NCI-H1092 treated with DMSO at 0.1 percent for 48 hours (cell line): ENCODE measurements around the gene EML3.
"Not testable (repeated sequence)": the region's sequence is repeated elsewhere in the genome, so short reads cannot be mapped to it uniquely, and the experiment has no call there.

Experiments used
- DNase-seq: peaks from one replicate; lab custom pipeline; 2025; lab: John Stamatoyannopoulos, UW

EML3 gene

DNA sequence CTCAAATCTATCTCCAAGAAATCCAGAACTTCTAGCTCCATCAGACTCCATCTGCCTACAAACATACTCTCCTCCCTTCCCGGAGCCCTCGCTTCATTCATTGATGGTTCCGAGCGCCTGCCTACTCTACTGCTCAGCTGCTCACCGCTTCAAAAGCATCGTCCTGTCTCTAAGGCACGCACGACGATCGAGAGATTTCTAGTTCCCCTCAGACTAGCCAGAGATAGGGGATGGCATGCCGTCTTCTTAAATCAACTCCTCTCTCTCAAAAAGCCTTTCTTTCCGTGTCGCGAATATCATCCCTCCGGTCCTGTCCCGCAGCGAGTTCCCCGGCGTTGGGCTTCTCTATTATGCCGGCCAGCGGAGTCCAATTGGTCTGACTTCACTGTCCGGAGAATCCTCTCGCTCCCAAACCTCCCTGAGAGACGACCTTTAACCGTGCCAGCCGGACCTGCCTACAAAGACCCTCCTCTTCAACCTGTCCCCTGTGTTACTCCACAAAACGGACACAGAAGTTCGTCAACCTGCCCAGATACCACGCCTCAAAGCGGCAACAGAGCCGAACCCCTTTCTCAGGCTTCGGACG is 39.5 kb downstream of the EML3 start:
- DNase-seq, result peak; percentile 47

DNA sequence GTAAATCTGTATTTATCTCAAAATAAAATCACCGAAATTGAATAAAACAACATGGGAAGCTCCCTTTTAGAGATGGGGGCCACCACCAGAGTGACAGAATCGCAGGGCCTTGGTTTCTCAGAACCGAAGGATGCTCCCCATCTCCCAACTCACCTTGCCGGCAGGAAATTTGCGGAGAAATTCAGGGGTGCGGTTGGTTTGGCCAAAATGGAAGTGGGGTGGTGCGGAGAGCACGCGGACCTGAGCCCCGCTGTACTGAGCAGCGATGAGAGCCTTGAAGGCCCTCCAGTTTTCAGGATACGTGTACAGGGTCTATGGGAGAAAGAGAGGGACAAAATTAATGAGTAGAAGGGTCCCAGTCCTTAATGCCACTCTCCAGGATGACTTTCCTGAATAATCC is 40.1 kb downstream of the EML3 start:
- DNase-seq, result no peak

DNA sequence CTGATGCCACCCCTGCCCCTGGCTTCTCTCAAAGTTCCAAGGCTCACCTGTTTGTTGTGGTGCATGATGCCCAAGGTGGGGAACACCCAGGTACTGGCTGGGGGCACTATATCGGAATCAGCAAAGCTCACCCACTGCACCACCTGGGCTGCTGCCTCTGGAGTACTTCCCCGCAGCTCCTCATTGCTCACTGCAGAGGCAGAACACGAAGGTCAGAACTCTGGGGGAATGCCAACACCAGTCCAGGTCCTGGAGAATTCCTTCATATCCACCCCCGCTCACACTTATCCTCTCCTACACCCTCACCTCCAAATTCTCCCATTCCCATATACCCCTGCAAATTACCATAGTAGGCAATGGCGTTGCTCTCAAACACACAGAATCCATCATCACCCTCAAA is 41.1 kb downstream of the EML3 start:
- DNase-seq, result not testable (repeated sequence)

DNA sequence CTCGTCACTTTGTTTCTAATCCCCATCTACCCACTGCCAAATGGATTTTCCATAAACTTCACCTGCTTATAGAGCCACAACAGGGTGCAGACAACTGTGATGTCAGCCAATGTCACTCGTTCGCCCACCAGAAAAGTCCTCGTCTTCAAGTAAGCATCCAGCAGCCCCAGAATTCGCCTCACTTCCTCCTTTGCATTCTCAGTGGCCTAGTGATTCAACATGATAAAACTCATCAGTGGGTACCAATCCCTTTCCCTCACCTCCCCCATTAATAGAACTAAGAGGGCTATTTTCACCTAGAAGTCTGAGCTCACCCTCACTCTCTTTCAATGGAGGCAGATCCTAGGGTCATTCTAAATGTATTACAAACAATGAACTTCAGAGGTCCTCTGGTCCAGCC is 41.7 kb downstream of the EML3 start:
- not testable (repeated sequence) for DNase-seq

DNA sequence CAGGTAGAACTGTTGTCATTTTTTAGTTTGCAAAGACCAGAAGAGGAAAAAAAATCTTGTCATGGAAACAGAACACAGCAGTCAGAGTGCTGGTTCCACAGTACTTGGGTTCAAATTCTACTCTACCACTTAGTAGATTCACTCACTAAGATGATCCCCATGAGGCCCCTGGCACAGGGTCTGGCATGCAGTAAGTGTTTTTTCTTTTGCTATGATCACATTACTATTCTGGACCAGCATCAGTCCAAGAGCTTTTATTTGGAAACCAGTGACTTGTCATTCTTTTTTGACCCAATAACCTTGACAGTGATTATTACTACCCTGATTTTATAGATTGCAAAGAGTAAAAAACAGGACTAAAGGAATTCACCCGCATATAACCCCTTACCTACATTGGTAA is 43.0 kb downstream of the EML3 start:
- DNase-seq, result no peak

DNA sequence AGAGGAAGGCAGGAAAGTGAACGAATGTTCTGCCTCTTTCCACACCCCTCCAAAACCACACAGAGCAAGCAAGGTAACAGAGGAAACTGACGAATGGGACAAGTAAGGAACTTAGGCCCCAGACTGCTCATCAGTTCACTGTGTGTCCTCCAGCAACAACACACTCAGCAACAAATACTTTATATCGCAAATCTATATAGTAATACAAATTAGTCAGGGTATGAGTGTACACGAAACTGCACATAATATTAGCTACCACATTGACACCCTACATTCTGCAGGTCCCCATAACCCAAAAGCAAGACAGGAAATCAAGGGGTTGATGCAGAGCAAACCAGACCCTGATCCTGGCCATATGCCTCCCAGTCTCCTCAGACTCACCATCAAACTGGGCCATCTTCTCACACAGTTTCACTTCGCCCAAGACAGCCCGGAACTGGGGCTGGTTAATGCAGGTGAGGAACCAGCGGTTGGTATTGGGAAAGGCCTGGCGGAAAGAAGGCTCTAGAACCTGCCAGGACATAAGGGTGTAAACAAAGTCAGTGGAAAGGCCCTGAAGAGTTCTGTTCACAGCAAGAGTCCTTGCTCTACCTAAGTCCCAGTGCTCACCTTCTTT is 45.4 kb downstream of the EML3 start:
- DNase-seq, result no peak

DNA sequence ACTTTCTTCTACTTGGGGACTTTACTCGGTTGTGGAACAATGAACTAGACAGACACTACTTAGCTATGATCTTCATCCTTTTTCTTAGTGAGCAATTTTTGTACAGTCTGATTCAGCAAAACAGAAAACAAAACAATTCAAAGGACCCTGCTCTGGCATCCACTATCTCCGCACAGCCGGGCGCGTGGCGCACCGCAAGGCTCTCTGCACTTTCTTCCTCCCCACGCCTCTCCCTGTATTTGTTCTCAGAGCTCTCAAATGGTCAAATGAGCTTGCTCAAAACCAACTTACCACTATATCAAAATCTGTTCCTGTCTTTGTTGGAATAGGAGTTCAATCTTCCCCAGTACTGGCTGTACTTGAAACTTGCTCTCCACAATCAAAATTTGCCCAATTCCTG is 46.3 kb downstream of the EML3 start:
- no peak for DNase-seq

DNA sequence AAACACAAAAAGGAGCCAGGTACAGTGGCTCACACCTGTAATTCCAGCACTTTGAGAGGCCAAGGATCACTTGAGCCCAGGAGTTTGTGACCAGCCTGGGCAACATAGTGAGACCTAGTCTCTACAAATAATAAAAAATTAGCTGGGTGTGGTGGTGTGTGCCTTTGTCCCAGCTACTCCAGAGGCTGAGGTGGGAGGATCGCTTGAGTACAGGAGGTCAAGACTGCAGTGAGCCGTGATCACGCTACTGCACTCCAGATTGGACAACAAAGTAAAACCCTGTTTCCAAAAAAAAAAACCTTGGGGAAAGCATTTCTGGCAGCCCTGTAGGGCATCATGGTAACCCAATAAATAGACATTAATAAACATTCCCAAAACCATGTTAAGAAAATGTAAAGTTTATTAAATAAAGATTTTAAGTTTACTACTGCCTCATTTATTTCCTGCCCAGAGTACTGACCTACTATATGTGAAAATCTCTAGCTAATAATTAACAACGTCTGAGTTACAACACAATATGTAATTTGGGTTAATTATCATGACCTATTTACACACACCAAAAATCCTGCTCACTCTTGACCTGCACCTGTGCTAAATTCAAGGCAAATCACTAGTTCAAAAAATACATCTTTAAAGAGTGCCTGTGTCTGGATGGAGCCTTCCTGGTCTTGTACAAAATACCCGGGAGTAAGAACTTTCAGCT is 47.3 kb downstream of the EML3 start:
- DNase-seq, result no peak

DNA sequence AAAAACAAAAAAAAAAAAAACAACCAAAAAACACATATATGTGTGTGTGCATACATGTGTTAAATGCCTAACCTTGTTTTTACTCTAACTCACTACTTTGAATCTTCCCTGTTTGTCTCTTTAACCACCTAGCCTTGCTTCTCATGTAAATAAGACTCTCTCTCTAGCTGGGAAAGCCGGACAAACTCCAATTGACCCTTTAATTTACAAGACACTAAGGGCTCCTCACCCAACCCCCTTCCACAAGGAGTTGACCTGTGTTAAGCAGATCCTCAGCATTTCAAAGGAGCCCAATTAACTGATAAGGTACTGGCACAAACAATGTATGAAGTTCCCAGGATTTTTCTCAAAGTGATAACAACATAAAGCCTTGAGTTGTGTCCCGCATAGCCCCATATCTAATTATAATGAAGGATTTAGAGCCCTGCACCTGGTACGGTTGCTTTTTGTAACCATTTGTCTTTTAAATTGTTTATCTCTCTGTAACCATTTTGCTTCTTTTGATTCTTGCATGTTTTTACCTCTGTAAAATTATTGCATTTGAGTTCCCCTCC is 50.8 kb downstream of the EML3 start:
- DNase-seq, result not testable (repeated sequence)

DNA sequence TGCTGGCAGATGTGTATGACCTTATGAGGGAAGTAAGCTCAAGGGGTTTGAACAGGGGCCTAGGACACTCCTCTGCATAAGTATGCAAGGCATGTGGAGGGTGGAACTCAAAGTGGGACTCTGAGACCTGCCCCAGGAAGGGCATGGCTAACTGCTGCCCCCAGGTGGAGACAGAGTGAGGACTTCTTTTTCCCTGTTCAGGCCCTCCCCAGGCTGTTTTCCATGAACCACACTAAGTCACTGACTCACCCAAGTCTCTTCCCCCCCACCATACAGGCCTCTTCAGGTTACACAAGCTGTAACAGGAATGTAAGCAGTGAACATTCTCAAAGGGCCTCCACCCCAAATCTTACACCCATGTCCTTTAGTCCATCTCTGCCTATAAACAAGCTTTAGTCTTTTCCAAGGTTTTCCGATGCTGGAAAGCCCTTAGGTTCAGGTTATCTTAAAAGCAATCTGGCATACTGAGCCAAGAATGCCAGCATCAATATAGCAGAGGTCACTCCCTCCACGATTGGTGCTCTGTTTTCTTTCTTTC is 51.9 kb downstream of the EML3 start:
- no peak for DNase-seq

DNA sequence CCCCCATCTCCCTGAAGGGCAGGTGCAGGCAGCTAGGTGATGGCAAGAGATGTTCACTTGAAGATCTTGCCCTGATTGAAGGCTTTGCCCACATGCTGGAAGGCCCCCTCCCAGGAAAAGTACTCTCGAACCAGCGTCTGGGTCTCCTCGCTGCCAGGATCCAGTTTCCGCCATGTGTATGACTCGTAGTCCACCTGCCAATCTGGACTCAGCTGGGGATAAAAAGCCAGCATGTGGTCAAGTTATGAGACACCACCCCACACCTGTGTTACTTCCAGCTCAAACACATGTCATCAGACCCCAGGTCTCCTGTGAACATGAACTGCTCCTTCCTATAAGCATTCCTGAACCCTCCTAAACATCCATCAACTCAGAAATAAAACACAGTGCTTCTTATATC is 52.9 kb downstream of the EML3 start:
- not testable (repeated sequence) for DNase-seq

DNA sequence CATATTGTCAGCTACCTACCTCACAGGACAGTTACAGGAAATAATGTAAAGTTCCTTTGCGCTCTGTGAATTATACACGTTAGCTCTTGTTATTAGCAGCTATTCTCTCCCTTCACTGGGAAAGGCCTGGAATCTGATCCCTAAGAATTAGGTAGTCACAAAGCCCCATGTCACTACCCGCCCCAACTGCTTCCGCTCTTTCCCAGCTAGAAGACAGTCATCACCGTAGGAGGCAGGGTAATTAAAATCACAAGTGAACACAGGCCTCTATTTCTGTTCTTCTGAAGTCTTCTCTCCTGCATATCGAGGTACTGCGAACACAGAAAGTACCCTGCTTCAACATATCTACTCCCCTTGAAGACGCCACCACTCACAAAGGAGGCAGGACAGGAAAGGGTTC is 53.4 kb downstream of the EML3 start:
- DNase-seq, result no peak

DNA sequence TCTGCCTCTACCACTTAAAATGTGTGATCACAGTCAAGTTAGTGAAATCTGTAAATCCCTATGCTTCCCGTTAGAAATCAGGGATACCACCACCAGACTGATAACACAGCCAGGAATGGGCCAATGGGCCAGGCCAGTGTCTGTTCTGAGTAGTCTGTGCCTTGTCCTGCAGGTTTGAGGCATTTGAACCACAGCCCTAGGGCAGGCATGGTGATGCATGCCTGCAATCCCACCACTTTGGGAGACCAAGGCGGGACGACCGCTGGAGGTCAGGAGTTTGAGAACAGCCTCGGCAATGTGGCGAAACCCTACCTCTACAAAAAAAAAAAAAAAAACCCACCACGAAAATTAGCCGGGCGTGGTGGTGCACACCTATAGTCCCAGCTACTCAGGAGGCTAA is 53.9 kb downstream of the EML3 start:
- no peak for DNase-seq

DNA sequence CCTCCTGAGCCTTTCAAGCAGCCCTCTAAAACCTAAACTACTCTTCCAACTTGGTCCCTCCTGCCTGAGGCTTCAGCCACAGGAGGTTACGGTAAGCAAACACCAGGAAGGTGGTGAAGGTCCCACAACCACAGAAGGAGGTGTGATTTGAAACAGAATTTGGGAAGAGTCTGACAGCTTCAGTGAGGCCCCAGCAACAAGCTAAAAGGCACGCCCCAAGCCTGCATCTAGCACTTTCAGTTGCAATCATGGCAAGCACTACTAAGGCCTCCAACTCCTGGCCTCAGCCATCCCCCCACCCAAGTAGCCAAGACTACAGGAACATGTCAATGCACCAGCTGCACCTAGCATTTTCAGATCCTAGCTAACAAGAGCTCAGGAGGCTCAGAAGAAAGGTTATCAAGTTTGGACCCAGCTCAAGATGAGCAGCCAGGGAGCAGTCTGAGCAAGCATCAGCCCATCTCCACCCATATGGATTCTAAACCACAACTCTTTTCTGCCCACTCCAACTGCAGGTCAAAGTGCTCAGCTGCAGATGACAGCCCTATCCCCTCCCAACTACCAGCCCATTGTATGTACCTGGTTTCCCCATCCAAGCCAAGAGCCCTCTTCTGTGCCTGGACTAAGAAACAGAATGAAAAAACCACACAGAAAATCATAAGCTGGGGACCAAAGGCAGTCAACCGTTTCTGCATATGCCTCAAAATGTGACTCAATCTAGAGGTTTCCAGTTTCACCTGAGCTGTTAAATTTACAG is 55.5 kb downstream of the EML3 start:
- DNase-seq, result no peak

DNA sequence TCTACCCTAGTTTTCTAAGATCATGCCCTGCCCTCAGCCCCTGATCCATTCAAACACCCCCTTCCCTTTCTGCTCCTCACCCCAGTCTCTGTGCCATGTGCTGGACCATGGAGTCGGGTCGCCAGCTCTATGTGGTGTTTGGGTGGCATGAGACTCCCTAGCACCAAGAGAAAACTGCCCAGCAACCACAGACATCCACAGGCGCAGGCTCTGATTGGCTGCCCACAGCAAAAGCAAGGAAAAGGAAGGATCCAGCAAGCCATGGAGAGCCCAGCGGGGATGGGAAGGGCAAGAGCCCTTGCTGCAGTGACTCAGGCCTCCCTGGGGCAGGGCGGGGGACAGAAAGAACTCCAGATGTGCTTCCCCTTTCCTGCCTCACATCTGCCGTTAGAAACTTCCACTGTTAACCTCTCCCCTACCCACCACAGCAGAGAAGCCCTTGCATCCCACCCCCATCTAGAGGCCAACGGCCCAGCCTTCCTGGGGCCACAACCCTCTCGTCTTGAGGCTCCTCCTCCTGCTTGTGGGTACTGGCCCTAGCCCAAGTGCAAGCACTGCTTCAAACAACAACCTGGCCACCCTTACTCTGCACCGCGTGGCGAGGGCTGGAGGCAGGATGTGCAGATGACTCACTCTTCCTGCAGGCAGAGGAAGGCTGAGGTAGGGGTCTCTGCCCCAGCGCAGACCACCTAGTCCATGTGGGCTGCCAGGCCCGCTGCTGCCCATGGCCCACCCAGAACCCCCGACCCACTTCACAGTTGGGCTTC is 56.3 kb downstream of the EML3 start:
- DNase-seq, result no peak

DNA sequence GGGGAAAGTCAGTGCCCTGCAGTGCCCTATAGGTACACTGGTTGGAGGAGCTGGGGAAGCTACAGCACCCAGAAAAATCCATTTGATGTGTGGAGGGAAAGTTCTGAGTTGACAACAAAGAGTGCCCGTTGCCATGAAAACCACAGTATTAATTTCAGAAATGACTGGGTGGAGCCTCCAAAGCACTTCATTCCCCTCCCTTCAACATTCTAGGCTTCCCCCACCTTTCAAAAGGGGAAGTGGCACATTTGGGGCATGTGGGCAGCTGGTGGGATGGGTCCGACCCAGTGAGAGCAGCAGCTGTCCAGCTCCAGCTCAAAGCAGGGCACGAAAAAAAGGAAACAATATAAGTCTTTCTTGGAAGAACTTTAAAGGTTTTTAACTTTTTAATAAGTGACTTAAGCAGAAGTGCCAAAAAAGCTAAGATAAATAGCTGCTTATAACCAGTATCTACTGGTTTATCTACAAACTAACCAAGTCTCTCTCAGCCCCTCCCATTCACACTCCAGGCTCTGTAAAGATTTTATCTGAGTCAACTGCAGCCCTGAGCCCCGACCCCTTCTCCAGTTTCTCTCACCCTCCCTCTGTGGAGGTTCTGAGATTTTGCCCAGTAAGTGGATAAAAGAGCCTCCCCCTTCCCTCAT is 57.0 kb downstream of the EML3 start:
- no peak for DNase-seq

DNA sequence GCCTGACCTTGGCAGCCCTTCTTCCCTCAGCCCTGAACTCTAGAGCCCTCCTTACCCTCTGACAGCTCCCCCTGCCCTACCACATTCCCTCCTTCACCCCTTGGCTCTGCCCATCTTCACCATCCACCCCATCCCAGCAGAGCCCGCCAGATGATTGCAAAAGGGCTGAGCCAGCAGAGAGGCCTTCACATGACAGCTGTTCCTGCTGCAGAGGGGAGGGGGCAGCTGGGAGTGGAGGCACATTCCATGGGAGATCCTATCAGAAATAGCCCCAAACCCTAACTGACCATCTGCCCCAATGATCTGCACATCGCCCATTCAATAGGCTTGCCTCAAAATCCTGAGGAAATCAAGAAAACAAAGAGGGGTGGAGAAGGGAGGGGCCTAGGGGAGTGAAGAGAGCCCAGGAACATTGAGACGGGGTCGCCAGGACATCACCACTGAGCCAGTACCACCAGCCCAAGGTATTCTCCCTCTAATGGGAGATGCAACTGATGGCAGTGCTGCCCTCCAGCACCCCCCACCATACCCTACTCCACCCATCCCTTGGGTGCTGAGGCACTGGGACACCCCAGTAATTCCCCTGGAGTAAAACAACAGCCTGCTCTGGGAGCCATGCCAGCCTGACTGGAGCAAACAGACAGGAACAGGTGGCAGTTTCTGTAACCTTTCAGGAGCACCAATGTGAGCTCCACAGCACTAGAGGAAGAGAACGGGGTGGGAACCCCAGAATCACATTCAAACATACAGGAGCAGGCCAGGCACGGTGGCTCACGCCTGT is 58.0 kb downstream of the EML3 start:
- no peak for DNase-seq

DNA sequence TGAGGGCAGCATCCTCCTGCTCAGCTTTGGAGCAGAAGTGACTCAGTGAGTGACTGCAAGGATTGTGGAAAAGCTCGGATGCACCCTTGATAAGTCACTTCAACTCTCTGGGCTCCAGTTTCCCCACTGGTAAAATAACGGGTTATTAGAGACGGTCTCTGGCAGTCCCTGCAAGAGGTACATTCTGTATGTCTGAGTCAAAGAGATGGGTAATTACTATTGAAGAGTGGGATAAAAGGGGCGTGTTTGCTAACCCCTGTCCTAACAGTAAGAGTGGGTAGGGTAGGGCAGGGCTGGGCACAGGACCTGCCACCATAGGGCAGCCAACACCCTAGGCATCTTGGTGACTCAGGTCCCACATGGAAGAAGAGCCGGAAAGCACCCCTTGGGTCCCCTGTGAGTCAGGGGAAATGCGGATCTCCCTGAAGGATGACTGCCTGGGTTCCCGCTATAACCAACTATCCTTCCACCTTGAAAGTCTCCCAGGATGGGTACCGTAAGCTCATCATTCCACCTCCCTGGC is 58.7 kb downstream of the EML3 start:
- DNase-seq, result no peak

DNA sequence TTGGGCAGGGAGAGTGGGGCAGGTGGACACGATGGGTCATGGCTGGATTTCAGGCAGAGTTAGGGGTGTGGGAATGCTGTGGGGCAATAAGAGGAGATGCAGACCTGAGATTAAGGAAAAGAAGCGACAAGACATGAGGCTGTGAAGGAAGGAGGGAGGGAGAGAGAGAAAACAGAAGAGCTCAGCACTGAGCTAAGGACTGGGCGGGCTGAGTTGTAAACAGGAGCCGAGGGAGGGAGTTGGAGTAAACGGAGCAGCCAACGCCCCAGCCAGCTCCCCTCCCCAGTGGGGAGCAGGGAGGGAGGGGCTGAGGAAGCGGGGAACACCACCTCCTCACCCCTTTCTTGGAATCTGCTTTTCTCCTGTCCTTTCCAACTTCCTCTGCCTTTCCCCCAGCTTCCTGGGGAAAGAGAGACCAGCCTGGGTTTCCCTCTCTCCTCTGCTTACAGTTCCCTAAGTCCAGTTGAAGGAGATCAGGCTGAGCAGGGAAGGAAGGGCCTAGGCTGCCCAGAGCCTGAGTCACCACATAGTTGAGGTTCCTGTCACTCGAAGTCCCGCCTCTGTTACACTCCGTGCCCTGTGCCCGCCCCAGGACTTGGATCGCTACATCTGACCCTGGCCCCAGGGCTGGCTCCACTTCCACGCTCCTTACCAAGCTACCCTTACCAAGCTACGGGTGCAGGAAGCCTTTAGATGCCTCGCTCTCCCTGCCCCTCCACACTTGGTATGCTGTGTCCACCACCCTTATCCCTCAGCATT is 59.3 kb downstream of the EML3 start:
- no peak for DNase-seq
